Esophagus muscularis mucosa (tissue), 4 donors: ENCODE measurements around the gene CYP46A1. TPM values are rescaled to one million over a fixed set of nuclear protein-coding genes. Genes with fewer than 3 reads are reported as not detected.

Experiments used
- DNase-seq: peaks from one replicate; pipeline ENCODE4 v3.0.0-alpha.2; 2017; ENCODE audit errors: extremely low spot score
- H3K27ac ChIP-seq, 4 donors: fragments of 200-600 bp; sonication (generic); replicated peaks in 1 of 4; 1 replicate in 3 of 4; 2 replicates in 1 of 4; pipeline ENCODE4 v1.5.1; 2016 to 2019; ENCODE audit warnings: mild to moderate bottlenecking in 1 of 4
- H3K27me3 ChIP-seq, 4 donors: fragments of 200-600 bp; sonication (generic); one replicate each; pipeline versions ENCODE4 v1.5.1 to v1.6.0; 2016 to 2019
- H3K36me3 ChIP-seq, 4 donors: fragments of 200-600 bp; sonication (generic); one replicate each; pipeline ENCODE4 v1.5.1; 2016 to 2019
- H3K4me1 ChIP-seq, 4 donors: fragments of 200-600 bp; sonication (generic); one replicate each; pipeline ENCODE4 v1.5.1; 2016 to 2019
- H3K4me3 ChIP-seq, 4 donors: fragments of 200-600 bp; sonication (generic); 1 replicate in 2 of 4; 2 replicates in 2 of 4; pipeline ENCODE4 v1.5.1; 2016 to 2019; ENCODE audit warnings: mild to moderate bottlenecking in 4 of 4, moderate library complexity in 1 of 4
- H3K9me3 ChIP-seq, 4 donors: fragments of 200-600 bp; sonication (generic); 1 replicate in 3 of 4; 2 replicates in 1 of 4; pipeline ENCODE4 v1.5.1; 2016 to 2019
- CTCF ChIP-seq, 3 experiments: fragments of 200-600 bp in 2 of 3; fragments of 450-650 bp in 1 of 3; sonication (generic) in 2 of 3; IDR thresholded peaks; one replicate each; pipeline ENCODE4 v1.5.1; 2017 to 2019; ENCODE audit warnings: antibody characterized with exemption in 3 of 3, mild to moderate bottlenecking in 2 of 3, moderate library complexity in 1 of 3
- EP300 ChIP-seq: sonication (generic); formaldehyde crosslinking; IDR thresholded peaks from one replicate; pipeline ENCODE4 v1.6.1; 2017; ENCODE audit warnings: antibody characterized with exemption
- POLR2A ChIP-seq: fragments of 450-650 bp; IDR thresholded peaks from one replicate; pipeline ENCODE4 v1.6.1; 2017; ENCODE audit warnings: antibody characterized with exemption, moderate library complexity, mild to moderate bottlenecking, low read depth
- POLR2AphosphoS5 ChIP-seq, 2 donors: sonication (generic); formaldehyde crosslinking; IDR thresholded peaks; one replicate each; pipeline ENCODE4 v1.6.1; 2017; ENCODE audit warnings: antibody characterized with exemption in 2 of 2
- WGBS: methylation state at CpG from one replicate; pipeline ENCODE4 v1.1.5; 2018; 5-methylcytosine and 5-hydroxymethylcytosine counted together
- intact Hi-C: fragments of 100-400 bp; cut with DNase I; formaldehyde crosslinking; loops from one replicate; pipeline ENCODE4 v1.15.1; 2023
- total RNA-seq, 4 donors: library from RNA; depleted of rRNA; stranded (reverse); fragments of >200 nt; gene quantifications; one replicate each; pipeline versions ENCODE4 v1.1.0 to v1.2.1, GENCODE V29; 2016

CYP46A1 gene
- total RNA-seq, 4 donors from 2014 or later: 1.2 to 2.5 (median 1.9) TPM

GRCh38 chr14:99681101-99681831 is 2.8 kb upstream of the CYP46A1 start:
- intact Hi-C loops: no loop called here
- no peak for DNase-seq

GRCh38 chr14:99681832-99682148 is 2.3 kb upstream of the CYP46A1 start:
- intact Hi-C loops: loop anchor here (2.0 kb wide), 1 partner anchor 203 kb away; no protein-coding TSS in a partner anchor
- Histone ChIP-seq H3K9me3 (peaks cover 0 to 21% (median 10%) of the 10 kb centered on the region in 4 donors), H3K4me1 (peaks cover 13 to 24% (median 17%) of the 10 kb centered on the region in 4 donors), H3K36me3 (no peaks in the 10 kb centered on the region), H3K4me3 (no peak overlapping the region), H3K27me3 (peaks cover 0 to 11% (median 0%) of the 10 kb centered on the region in 4 donors), H3K27ac (no peak overlapping the region)
- no peak for DNase-seq
- WGBS: 85% methylated on average over 10 of the region's 11 CpGs
- TF ChIP-seq POLR2AphosphoS5 (IDR thresholded peaks at IDR 0.05) (no peak), POLR2A (no peak), EP300 (no peak), CTCF (IDR thresholded peaks at IDR 0.05) (no peak)

More at GRCh38 chr14:99681101-99681831, 2.8 kb upstream of the CYP46A1 start:
- peaks cover 0 to 21% (median 10%) of the 10 kb centered on the region in 4 donors for H3K9me3 ChIP-seq
- H3K27ac ChIP-seq: no peak overlapping the region
- TF ChIP-seq CTCF (IDR thresholded peaks at IDR 0.05): no peak
- no peak for TF ChIP-seq POLR2A
- no peak for TF ChIP-seq POLR2AphosphoS5 (IDR thresholded peaks at IDR 0.05)
- no peak for TF ChIP-seq EP300
- no peak overlapping the region for H3K4me3 ChIP-seq
- peaks cover 0 to 11% (median 0%) of the 10 kb centered on the region in 4 donors for H3K27me3 ChIP-seq
- no peaks in the 10 kb centered on the region for H3K36me3 ChIP-seq
- H3K4me1 ChIP-seq: peaks cover 13 to 24% (median 17%) of the 10 kb centered on the region in 4 donors
- 81% methylated on average over 9 of the region's 12 CpGs for WGBS

GRCh38 chr14:99682809-99683618 is 1.1 kb upstream of the CYP46A1 start:
- Histone ChIP-seq H3K4me1 (peaks cover 13 to 24% (median 17%) of the 10 kb centered on the region in 4 donors), H3K27ac (peak overlapping the region; percentile 87 to 95 (median 92)), H3K36me3 (no peaks in the 10 kb centered on the region), H3K9me3 (peaks cover 0 to 12% (median 3%) of the 10 kb centered on the region in 4 donors), H3K27me3 (peaks cover 0 to 11% (median 0%) of the 10 kb centered on the region in 4 donors), H3K4me3 (peak overlapping the region; percentile 71 to 89 (median 84))
- TF ChIP-seq EP300 (no peak), POLR2A (no peak), POLR2AphosphoS5 (IDR thresholded peaks at IDR 0.05) (peak in 1 of 2 donors; percentile 36), CTCF (IDR thresholded peaks at IDR 0.05) (peak; percentile 81 to 97 (median 85))
- WGBS: 3% methylated on average over 7 of the region's 42 CpGs
- peak; percentile 95 for DNase-seq
- intact Hi-C loops: loop anchor here (2.0 kb wide), 1 partner anchor 202 kb away; no protein-coding TSS in a partner anchor

- TF ChIP-seq CTCF (IDR thresholded peaks at IDR 0.05) (no peak), EP300 (no peak), POLR2AphosphoS5 (IDR thresholded peaks at IDR 0.05) (no peak), POLR2A (no peak)
These were observed 374 bp downstream of the CYP46A1 start for GRCh38 chr14:99684410-99684934.

More at GRCh38 chr14:99684410-99684934, 374 bp downstream of the CYP46A1 start:
- H3K4me3 ChIP-seq: peak overlapping the region; percentile 71 to 89 (median 84)
- DNase-seq: no peak
- WGBS: 18% methylated on average over 15 of the region's 45 CpGs
- H3K27ac ChIP-seq: peak overlapping the region; percentile 64 to 80 (median 69)
- H3K27me3 ChIP-seq: peaks cover 0 to 11% (median 0%) of the 10 kb centered on the region in 4 donors
- intact Hi-C loops: no loop called here
- peaks cover 13 to 24% (median 17%) of the 10 kb centered on the region in 4 donors for H3K4me1 ChIP-seq
- no peaks in the 10 kb centered on the region for H3K36me3 ChIP-seq
- no peaks in the 10 kb centered on the region for H3K9me3 ChIP-seq
